ENCODE measurements around the gene RAB4A. TPM values are rescaled to one million over a fixed set of nuclear protein-coding genes. Genes with fewer than 3 reads are reported as not detected.

RAB4A gene
- total RNA-seq, 2 experiments from 2014 or later: 17.5 to 27.9 TPM

GRCh38 chr1:229347528-229347927, 76.6 kb downstream of the RAB4A start:
- POLR2A ChIA-PET: interaction anchor here (0.6 to 0.7 kb wide), 2 partner anchors 9 to 471 kb away, joined by 3 to 5 read pairs; no protein-coding TSS in a partner anchor
- BruUV-seq (replicated peaks): no TSS peak

GRCh38 chr1:229349463-229350385, 78.8 kb downstream of the RAB4A start:
- Histone ChIP-seq H4K20me1 (ENCODE audit: insufficient read depth, low read length) (no peaks in the 10 kb centered on the region), H3K4me3 (ENCODE audit: low read depth, low read length, poor library complexity, severe bottlenecking) (no peak overlapping the region), H3K4me2 (ENCODE audit: low read length) (no peak overlapping the region), H3K4me1 (ENCODE audit: insufficient read depth, low read length, poor library complexity, severe bottlenecking) (no peaks in the 10 kb centered on the region), H3K9me2 (ENCODE audit: insufficient read depth, low read length) (no peaks in the 10 kb centered on the region), H3K9me3 (ENCODE audit: low read length) (peaks cover 11% of the 10 kb centered on the region), H3K79me2 (ENCODE audit: insufficient read depth, low read depth, low read length) (no peaks in the 10 kb centered on the region), H2AFZ (ENCODE audit: low read length) (no peak overlapping the region), H3K36me3 (ENCODE audit: insufficient read depth, low read length) (no peaks in the 10 kb centered on the region), H3K27ac (ENCODE audit: low read depth, low read length, poor library complexity, severe bottlenecking) (no peak overlapping the region)
- ChIA-PET POLR2A (no interaction called here), CTCF (ENCODE audit: unreplicated experiment) (interaction anchor here (0.6 kb wide), 1 partner anchor 960 kb away, joined by 3 read pairs; no protein-coding TSS in a partner anchor)
- no TSS peak for BruUV-seq (replicated peaks)
- intact Hi-C loops (cut with micrococcal nuclease; ENCODE audit: unreplicated experiment): no loop called here
- TF ChIP-seq, protein P1, sequence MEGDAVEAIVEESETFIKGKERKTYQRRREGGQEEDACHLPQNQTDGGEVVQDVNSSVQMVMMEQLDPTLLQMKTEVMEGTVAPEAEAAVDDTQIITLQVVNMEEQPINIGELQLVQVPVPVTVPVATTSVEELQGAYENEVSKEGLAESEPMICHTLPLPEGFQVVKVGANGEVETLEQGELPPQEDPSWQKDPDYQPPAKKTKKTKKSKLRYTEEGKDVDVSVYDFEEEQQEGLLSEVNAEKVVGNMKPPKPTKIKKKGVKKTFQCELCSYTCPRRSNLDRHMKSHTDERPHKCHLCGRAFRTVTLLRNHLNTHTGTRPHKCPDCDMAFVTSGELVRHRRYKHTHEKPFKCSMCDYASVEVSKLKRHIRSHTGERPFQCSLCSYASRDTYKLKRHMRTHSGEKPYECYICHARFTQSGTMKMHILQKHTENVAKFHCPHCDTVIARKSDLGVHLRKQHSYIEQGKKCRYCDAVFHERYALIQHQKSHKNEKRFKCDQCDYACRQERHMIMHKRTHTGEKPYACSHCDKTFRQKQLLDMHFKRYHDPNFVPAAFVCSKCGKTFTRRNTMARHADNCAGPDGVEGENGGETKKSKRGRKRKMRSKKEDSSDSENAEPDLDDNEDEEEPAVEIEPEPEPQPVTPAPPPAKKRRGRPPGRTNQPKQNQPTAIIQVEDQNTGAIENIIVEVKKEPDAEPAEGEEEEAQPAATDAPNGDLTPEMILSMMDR (conservative IDR thresholded peaks at IDR 0.05; ENCODE audit: low read length): no peak
- no peak for TF ChIP-seq EZH2phosphoT487 (IDR thresholded peaks at IDR 0.05; ENCODE audit: borderline replicate concordance, low read depth, low read length)
- DNase-seq (ENCODE audit: low spot score): no peak

More at GRCh38 chr1:229347528-229347927, 76.6 kb downstream of the RAB4A start:
- Histone ChIP-seq H3K4me1 (ENCODE audit: insufficient read depth, low read length, poor library complexity, severe bottlenecking) (peaks cover 8% of the 10 kb centered on the region), H2AFZ (ENCODE audit: low read length) (no peak overlapping the region), H3K27ac (ENCODE audit: low read depth, low read length, poor library complexity, severe bottlenecking) (no peak overlapping the region), H4K20me1 (ENCODE audit: insufficient read depth, low read length) (no peaks in the 10 kb centered on the region), H3K4me2 (ENCODE audit: low read length) (no peak overlapping the region), H3K9me3 (ENCODE audit: low read length) (no peaks in the 10 kb centered on the region), H3K79me2 (ENCODE audit: insufficient read depth, low read depth, low read length) (no peaks in the 10 kb centered on the region), H3K4me3 (ENCODE audit: low read depth, low read length, poor library complexity, severe bottlenecking) (no peak overlapping the region), H3K9me2 (ENCODE audit: insufficient read depth, low read length) (no peaks in the 10 kb centered on the region), H3K36me3 (ENCODE audit: insufficient read depth, low read length) (no peaks in the 10 kb centered on the region)
- CTCF ChIA-PET (ENCODE audit: unreplicated experiment): no interaction called here
- TF ChIP-seq, protein P1 (conservative IDR thresholded peaks at IDR 0.05; ENCODE audit: low read length): no peak
- no peak for TF ChIP-seq EZH2phosphoT487 (IDR thresholded peaks at IDR 0.05; ENCODE audit: borderline replicate concordance, low read depth, low read length)
- intact Hi-C loops (cut with micrococcal nuclease; ENCODE audit: unreplicated experiment): no loop called here
- DNase-seq (ENCODE audit: low spot score): no peak

DNA sequence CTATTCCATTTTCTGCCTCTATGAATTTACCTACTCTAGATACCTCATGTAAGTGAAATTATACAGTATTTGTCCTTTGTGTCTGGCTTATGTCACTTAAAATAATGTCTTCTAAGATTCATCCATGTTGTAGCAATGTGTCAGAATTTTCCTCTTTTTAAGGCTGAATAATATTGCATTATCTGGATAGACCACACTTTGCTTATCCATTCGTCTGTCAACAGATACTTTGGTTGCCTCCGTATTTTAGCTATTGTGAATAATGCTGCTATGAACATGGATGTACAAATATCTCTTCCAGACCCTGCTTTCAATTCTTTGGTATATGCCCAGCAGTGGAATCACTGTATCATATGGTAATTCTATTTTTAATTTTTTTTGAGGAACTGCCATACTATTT, 82.1 kb downstream of the RAB4A start:
- POLR2A ChIA-PET: no interaction called here
- Histone ChIP-seq H3K79me2 (ENCODE audit: insufficient read depth, low read depth, low read length) (no peaks in the 10 kb centered on the region), H3K9me2 (ENCODE audit: insufficient read depth, low read length) (no peaks in the 10 kb centered on the region), H3K4me2 (ENCODE audit: low read length) (no peak overlapping the region), H3K36me3 (ENCODE audit: insufficient read depth, low read length) (no peaks in the 10 kb centered on the region), H3K4me3 (ENCODE audit: low read depth, low read length, poor library complexity, severe bottlenecking) (no peak overlapping the region), H3K4me1 (ENCODE audit: insufficient read depth, low read length, poor library complexity, severe bottlenecking) (no peaks in the 10 kb centered on the region), H3K27ac (ENCODE audit: low read depth, low read length, poor library complexity, severe bottlenecking) (no peak overlapping the region), H4K20me1 (ENCODE audit: insufficient read depth, low read length) (no peaks in the 10 kb centered on the region), H3K9me3 (ENCODE audit: low read length) (peaks cover 16% of the 10 kb centered on the region), H2AFZ (ENCODE audit: low read length) (no peak overlapping the region)
- BruUV-seq (replicated peaks): no TSS peak
- intact Hi-C loops (cut with micrococcal nuclease; ENCODE audit: unreplicated experiment): no loop called here
- TF ChIP-seq, protein P1 (conservative IDR thresholded peaks at IDR 0.05; ENCODE audit: low read length): no peak
- no peak for TF ChIP-seq EZH2phosphoT487 (IDR thresholded peaks at IDR 0.05; ENCODE audit: borderline replicate concordance, low read depth, low read length)
- DNase-seq (ENCODE audit: low spot score): no peak
- CTCF ChIA-PET (ENCODE audit: unreplicated experiment): no interaction called here

All from OCI-LY7 (cell line).